Neural progenitor cell (in vitro differentiated cells): ENCODE measurements around the gene TPPP3. TPM values are rescaled to one million over a fixed set of nuclear protein-coding genes. Genes with fewer than 3 reads are reported as not detected.

Source experiments
- DNase-seq: peaks from one replicate; pipeline ENCODE4 v3.0.0-alpha.2; 2016; ENCODE audit warnings: low spot score
- H2AFZ ChIP-seq: fragments of 200-600 bp; sonication (generic); replicated peaks from 2 replicates; pipeline ENCODE4 v1.6.1; 2016; ENCODE audit warnings: antibody characterized with exemption
- H3F3A ChIP-seq: fragments of 200-600 bp; sonication (generic); 2 replicates; pipeline ENCODE4 v1.6.1; 2016; ENCODE audit warnings: antibody characterized with exemption, low read depth
- H3K27ac ChIP-seq: fragments of 200-600 bp; sonication (generic); 2 replicates; pipeline ENCODE4 v1.5.1; 2016; ENCODE audit warnings: mild to moderate bottlenecking
- H3K27me3 ChIP-seq: fragments of 200-600 bp; sonication (generic); 2 replicates; pipeline ENCODE4 v1.6.1; 2016; ENCODE audit warnings: mild to moderate bottlenecking, moderate library complexity
- H3K36me3 ChIP-seq: fragments of 200-600 bp; sonication (generic); 2 replicates; pipeline ENCODE4 v1.5.1; 2016
- H3K4me1 ChIP-seq: fragments of 200-600 bp; sonication (generic); 2 replicates; pipeline ENCODE4 v1.6.1; 2016; ENCODE audit warnings: mixed run types
- H3K4me2 ChIP-seq: fragments of 200-600 bp; sonication (generic); 2 replicates; pipeline ENCODE4 v1.6.1; 2016
- H3K4me3 ChIP-seq: fragments of 200-600 bp; sonication (generic); 2 replicates; pipeline ENCODE4 v1.5.1; 2016
- H3K79me2 ChIP-seq: fragments of 200-600 bp; sonication (generic); 2 replicates; pipeline ENCODE4 v1.6.1; 2016; ENCODE audit warnings: low read depth
- H3K9ac ChIP-seq: fragments of 200-600 bp; sonication (generic); 2 replicates; pipeline ENCODE4 v1.6.1; 2016
- H3K9me3 ChIP-seq: fragments of 200-600 bp; sonication (generic); 2 replicates; pipeline ENCODE4 v1.5.1; 2016; ENCODE audit warnings: low read depth
- H4K20me1 ChIP-seq: fragments of 200-600 bp; sonication (generic); 2 replicates; pipeline ENCODE4 v1.6.1; 2016; ENCODE audit warnings: low read depth
- H3K27ac Mint-ChIP-seq: 3 replicates; pipeline ENCODE4 v1.8.0; 2021; ENCODE audit warnings: mixed read lengths
- H3K27me3 Mint-ChIP-seq: 2 replicates; pipeline ENCODE4 v1.8.0; 2022; ENCODE audit warnings: low read depth, mild to moderate bottlenecking, inconsistent platforms, moderate library complexity, mixed read lengths; ENCODE audit not compliant: insufficient read depth
- H3K36me3 Mint-ChIP-seq: 3 replicates; pipeline ENCODE4 v1.8.0; 2021; ENCODE audit warnings: mixed read lengths
- H3K4me1 Mint-ChIP-seq: 3 replicates; pipeline ENCODE4 v1.8.0; 2021; ENCODE audit warnings: mixed read lengths
- H3K4me3 Mint-ChIP-seq: 3 replicates; pipeline ENCODE4 v1.8.0; 2021; ENCODE audit warnings: mild to moderate bottlenecking, moderate library complexity, mixed read lengths
- H3K9me3 Mint-ChIP-seq: 3 replicates; pipeline ENCODE4 v1.8.0; 2020; ENCODE audit warnings: mixed read lengths
- EZH2 ChIP-seq: fragments of 200-600 bp; sonication (generic); IDR thresholded peaks from 2 replicates; pipeline ENCODE4 v1.6.1; 2017; ENCODE audit warnings: antibody characterized with exemption, mild to moderate bottlenecking, moderate library complexity
- EZH2phosphoT487 ChIP-seq: fragments of 200-600 bp; sonication (generic); IDR thresholded peaks from 2 replicates; pipeline ENCODE4 v1.6.1; 2017; ENCODE audit warnings: antibody characterized with exemption
- total RNA-seq: library from RNA; depleted of rRNA; stranded (reverse); fragments of >200 nt; gene quantifications from 2 replicates; pipeline ENCODE4 v1.2.3, GENCODE V29; 2015; ENCODE audit warnings: low replicate concordance
- TF ChIP-seq, protein P1 (sequence below): fragments of 200-600 bp; sonication (generic); IDR thresholded peaks from 2 replicates; pipeline ENCODE4 v1.5.1; 2017; ENCODE audit warnings: antibody characterized with exemption, mild to moderate bottlenecking

TPPP3 gene
- total RNA-seq, 1 donor from 2014 or later = not detected

DNA sequence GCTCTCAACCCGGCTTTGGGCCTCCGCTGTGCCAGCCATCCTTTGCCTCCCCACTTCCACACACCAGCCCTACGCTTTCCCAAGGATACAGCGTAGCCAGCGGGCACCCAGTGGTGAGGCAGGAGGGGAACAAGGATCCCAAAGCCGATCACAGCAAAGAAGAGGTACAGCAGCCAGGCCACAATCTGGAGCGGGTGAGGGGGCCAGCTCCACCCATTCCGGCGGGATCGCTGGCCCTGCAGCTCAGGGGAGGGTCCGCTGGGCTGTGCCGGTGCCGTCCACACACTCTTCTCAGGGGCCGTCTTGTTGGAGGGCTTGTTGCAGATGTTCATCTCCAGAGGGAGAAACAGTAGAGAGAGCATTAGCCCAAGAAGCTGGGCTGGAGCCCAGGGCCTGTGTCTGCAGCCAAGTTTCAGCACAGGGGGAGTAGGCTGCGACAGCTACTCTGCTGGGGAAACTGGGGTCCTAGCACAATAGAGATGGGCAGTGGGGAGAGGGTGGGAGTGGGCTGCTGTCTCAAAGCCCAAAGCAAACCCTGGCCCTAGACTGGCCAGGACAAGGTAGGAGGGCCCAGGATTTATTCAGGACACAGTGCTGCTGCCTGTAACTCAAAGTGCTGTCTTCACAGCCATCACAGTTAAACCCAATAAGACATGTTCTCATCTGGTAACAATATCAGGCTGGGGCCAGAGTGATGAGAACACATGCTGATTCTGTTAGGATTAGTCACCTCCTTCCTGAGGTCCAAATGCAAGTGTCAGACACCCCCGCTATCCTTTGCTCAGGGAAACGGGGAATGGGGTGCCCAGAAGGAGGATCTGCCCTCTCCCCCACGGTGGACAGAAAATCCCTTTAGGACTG, 13.0 kb upstream of the TPPP3 start:
- no peak for TF ChIP-seq EZH2
- TF ChIP-seq, protein P1, sequence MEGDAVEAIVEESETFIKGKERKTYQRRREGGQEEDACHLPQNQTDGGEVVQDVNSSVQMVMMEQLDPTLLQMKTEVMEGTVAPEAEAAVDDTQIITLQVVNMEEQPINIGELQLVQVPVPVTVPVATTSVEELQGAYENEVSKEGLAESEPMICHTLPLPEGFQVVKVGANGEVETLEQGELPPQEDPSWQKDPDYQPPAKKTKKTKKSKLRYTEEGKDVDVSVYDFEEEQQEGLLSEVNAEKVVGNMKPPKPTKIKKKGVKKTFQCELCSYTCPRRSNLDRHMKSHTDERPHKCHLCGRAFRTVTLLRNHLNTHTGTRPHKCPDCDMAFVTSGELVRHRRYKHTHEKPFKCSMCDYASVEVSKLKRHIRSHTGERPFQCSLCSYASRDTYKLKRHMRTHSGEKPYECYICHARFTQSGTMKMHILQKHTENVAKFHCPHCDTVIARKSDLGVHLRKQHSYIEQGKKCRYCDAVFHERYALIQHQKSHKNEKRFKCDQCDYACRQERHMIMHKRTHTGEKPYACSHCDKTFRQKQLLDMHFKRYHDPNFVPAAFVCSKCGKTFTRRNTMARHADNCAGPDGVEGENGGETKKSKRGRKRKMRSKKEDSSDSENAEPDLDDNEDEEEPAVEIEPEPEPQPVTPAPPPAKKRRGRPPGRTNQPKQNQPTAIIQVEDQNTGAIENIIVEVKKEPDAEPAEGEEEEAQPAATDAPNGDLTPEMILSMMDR = no peak
- no peak for TF ChIP-seq EZH2phosphoT487
- no peak overlapping the region for H3K4me3 ChIP-seq
- Mint-ChIP-seq H3K36me3 (peaks cover 6% of the 10 kb centered on the region), H3K27me3 (peaks cover 3% of the 10 kb centered on the region), H3K27ac (no peak overlapping the region), H3K4me3 (no peak overlapping the region), H3K9me3 (no peaks in the 10 kb centered on the region), H3K4me1 (peaks cover 14% of the 10 kb centered on the region)
- H3F3A ChIP-seq = no peaks in the 10 kb centered on the region
- H4K20me1 ChIP-seq = no peaks in the 10 kb centered on the region
- H3K9me3 ChIP-seq = no peaks in the 10 kb centered on the region
- no peaks in the 10 kb centered on the region for H3K36me3 ChIP-seq
- no peak overlapping the region for H3K27ac ChIP-seq
- H3K27me3 ChIP-seq = no peaks in the 10 kb centered on the region
- no peak overlapping the region for H2AFZ ChIP-seq
- DNase-seq = no peak
- no peaks in the 10 kb centered on the region for H3K79me2 ChIP-seq
- no peak overlapping the region for H3K4me2 ChIP-seq
- no peaks in the 10 kb centered on the region for H3K4me1 ChIP-seq
- no peak overlapping the region for H3K9ac ChIP-seq

DNA sequence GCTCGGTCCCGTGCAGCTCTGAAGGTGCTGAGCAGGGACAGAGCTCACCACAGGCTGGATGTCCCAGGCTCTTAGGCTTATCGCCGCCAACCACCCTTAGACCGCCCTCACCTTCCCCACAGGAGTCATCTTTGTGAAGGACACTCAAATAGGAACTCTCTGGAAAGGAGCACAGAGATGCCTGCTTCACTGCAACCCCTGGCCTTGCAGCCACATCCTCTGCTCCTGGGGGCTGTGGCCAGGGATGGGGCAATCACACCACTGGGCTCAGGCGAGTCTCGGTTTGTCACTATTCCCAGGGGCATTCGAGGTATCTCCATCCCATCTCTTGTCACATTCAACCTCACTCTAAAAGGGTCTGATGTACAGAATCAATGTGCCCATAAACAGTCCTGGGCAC, 12.0 kb upstream of the TPPP3 start:
- H3K27me3 Mint-ChIP-seq = peaks cover 5% of the 10 kb centered on the region
- H3K9ac ChIP-seq = no peak overlapping the region
- TF ChIP-seq, protein P1 = no peak
- TF ChIP-seq EZH2phosphoT487 (no peak), EZH2 (no peak)

GRCh38 chr16:67404740-67405226, 11.5 kb upstream of the TPPP3 start:
- H3K9me3 ChIP-seq = no peaks in the 10 kb centered on the region
- no peaks in the 10 kb centered on the region for H3K79me2 ChIP-seq
- DNase-seq = no peak
- no peak overlapping the region for H3K4me3 ChIP-seq
- Mint-ChIP-seq H3K4me1 (peaks cover 14% of the 10 kb centered on the region), H3K27ac (no peak overlapping the region), H3K9me3 (no peaks in the 10 kb centered on the region), H3K36me3 (peaks cover 6% of the 10 kb centered on the region), H3K4me3 (no peak overlapping the region), H3K27me3 (peaks cover 5% of the 10 kb centered on the region)
- H3K27ac ChIP-seq = no peak overlapping the region
- no peak overlapping the region for H2AFZ ChIP-seq
- H3F3A ChIP-seq = no peaks in the 10 kb centered on the region
- H3K9ac ChIP-seq = no peak overlapping the region
- H3K4me2 ChIP-seq = no peak overlapping the region
- no peaks in the 10 kb centered on the region for H4K20me1 ChIP-seq
- TF ChIP-seq EZH2phosphoT487 (no peak), EZH2 (no peak)
- TF ChIP-seq, protein P1 = no peak
- H3K4me1 ChIP-seq = peaks cover under 1% of the 10 kb centered on the region
- no peaks in the 10 kb centered on the region for H3K36me3 ChIP-seq
- H3K27me3 ChIP-seq = no peaks in the 10 kb centered on the region

More for the DNA sequence above, 12.0 kb upstream of the TPPP3 start:
- DNase-seq = no peak
- no peaks in the 10 kb centered on the region for H3K79me2 ChIP-seq
- H3K4me2 ChIP-seq = no peak overlapping the region
- H3K27ac Mint-ChIP-seq = no peak overlapping the region
- no peaks in the 10 kb centered on the region for H3K4me1 ChIP-seq
- no peaks in the 10 kb centered on the region for H3K27me3 ChIP-seq
- no peaks in the 10 kb centered on the region for H3K36me3 ChIP-seq
- no peaks in the 10 kb centered on the region for H3F3A ChIP-seq
- no peak overlapping the region for H3K4me3 ChIP-seq
- peaks cover 14% of the 10 kb centered on the region for H3K4me1 Mint-ChIP-seq
- H2AFZ ChIP-seq = no peak overlapping the region
- H3K9me3 Mint-ChIP-seq = no peaks in the 10 kb centered on the region
- no peak overlapping the region for H3K4me3 Mint-ChIP-seq
- peaks cover 6% of the 10 kb centered on the region for H3K36me3 Mint-ChIP-seq
- no peak overlapping the region for H3K27ac ChIP-seq
- no peaks in the 10 kb centered on the region for H3K9me3 ChIP-seq
- no peaks in the 10 kb centered on the region for H4K20me1 ChIP-seq
